GM21390 (cell line): ENCODE data around the gene ZNF557.

Experiments used
- ATAC-seq: cut with Tn5 transposase; IDR thresholded peaks from one replicate; pipeline ENCODE4 v1.9.1; 2021; ENCODE audit not compliant: unreplicated experiment

Gene ZNF557

GRCh38 chr19:7074705-7075282 lies 5.3 kb downstream of the ZNF557 start:
- ATAC-seq = no peak

- no peak for ATAC-seq
Measured at GRCh38 chr19:7076151-7076550, 6.6 kb downstream of the ZNF557 start.

GRCh38 chr19:7078008-7078407 lies 8.5 kb downstream of the ZNF557 start:
- no peak for ATAC-seq

- no peak for ATAC-seq
Measured at GRCh38 chr19:7083076-7083956, 13.8 kb downstream of the ZNF557 start.

- ATAC-seq = no peak
Measured at GRCh38 chr19:7088999-7089398, 19.5 kb downstream of the ZNF557 start.

- no peak for ATAC-seq
Measured at GRCh38 chr19:7098096-7098495, 28.6 kb downstream of the ZNF557 start.

- peak; percentile 83 for ATAC-seq
Measured at GRCh38 chr19:7098701-7099596, 29.4 kb downstream of the ZNF557 start.

GRCh38 chr19:7099597-7099921 lies 30.1 kb downstream of the ZNF557 start:
- no peak for ATAC-seq

- ATAC-seq = no peak
Measured at GRCh38 chr19:7101498-7102253, 32.2 kb downstream of the ZNF557 start.

- ATAC-seq = no peak
Measured at GRCh38 chr19:7104747-7105447, 35.4 kb downstream of the ZNF557 start.

- ATAC-seq = no peak
Measured at GRCh38 chr19:7106711-7107657, 37.5 kb downstream of the ZNF557 start.

GRCh38 chr19:7109678-7110289 lies 40.3 kb downstream of the ZNF557 start:
- ATAC-seq = no peak

- no peak for ATAC-seq
Measured at GRCh38 chr19:7112675-7113074, 43.2 kb downstream of the ZNF557 start.

GRCh38 chr19:7113233-7113632 lies 43.7 kb downstream of the ZNF557 start:
- ATAC-seq = no peak

- ATAC-seq = no peak
Measured at GRCh38 chr19:7115721-7116120, 46.2 kb downstream of the ZNF557 start.

GRCh38 chr19:7117248-7117647 lies 47.7 kb downstream of the ZNF557 start:
- ATAC-seq = no peak

- no peak for ATAC-seq
Measured at GRCh38 chr19:7119582-7119981, 50.1 kb downstream of the ZNF557 start.

GRCh38 chr19:7120499-7120898 lies 51.0 kb downstream of the ZNF557 start:
- ATAC-seq = no peak

- no peak for ATAC-seq
Measured at GRCh38 chr19:7122701-7123100, 53.2 kb downstream of the ZNF557 start.
